ENCODE measurements around the gene KIAA1217.
"Not testable (repeated sequence)": the region's sequence is repeated elsewhere in the genome, so short reads cannot be mapped to it uniquely, and the experiment has no call there.

The KIAA1217 gene

GRCh38 chr10:24442234-24442633 is 233.3 kb downstream of the KIAA1217 start:
- DNase-seq (ENCODE audit: low read depth in 2 of 2) = no peak

GRCh38 chr10:24442641-24443174 is 233.8 kb downstream of the KIAA1217 start:
- DNase-seq (ENCODE audit: low read depth in 2 of 2) = not testable (repeated sequence)

DNA sequence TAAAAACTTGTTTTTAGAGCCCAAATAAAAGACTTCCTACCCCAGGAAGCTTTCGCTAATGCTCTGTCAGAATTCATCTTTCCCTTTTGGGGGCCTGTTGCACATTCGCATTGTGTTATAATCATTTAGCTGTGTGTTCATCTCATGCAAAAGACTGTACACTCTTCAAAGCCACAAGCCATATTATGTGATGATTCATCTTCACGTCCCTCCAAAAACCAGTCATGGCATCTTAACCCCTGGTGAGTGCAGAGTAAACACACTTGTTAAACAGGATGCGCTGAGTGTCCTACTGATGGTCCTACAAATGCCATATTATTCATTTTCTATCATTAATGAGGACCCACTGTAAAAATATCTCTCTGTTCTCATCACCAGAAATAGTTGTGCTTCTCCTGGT is 235.4 kb downstream of the KIAA1217 start:
- no peak for DNase-seq (ENCODE audit: low read depth in 2 of 2)

DNA sequence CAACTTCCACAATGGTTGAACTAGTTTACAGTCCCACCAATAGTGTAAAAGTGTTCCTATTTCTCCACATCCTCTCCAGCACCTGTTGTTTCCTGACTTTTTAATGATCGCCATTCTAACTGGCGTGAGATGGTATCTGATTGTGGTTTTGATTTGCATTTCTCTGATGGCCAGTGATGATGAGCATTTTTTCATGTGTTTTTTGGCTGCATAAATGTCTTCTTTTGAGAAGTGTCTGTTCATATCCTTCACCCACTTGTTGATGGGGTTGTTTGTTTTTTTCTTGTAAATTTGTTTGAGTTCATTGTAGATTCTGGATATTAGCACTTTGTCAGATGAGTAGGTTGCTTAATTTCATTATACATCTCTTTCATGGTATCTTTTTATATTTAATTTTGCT is 237.0 kb downstream of the KIAA1217 start:
- DNase-seq (ENCODE audit: low read depth in 2 of 2) = not testable (repeated sequence)

DNA sequence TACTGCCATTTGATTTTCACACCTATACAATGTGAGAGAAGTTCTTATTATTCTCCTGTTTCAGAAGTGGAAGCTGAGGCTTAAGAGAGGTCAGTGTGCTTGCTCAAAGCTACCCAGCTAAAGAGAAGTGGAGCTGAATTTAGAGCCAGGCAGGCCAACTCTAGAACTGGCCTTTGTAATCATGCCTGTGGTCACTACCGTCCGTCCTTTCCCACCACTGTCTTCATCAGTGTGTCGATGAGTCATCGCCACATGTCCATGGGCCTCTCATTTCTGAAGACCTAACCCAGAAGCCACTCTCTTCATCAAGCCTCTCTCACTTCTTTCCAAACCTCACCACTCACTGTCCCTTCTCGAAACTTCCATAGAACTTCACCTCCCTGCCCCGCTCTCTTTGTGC is 237.8 kb downstream of the KIAA1217 start:
- DNase-seq (ENCODE audit: low read depth in 2 of 2) = no peak

GRCh38 chr10:24448351-24448999 is 239.5 kb downstream of the KIAA1217 start:
- no peak for DNase-seq (ENCODE audit: low read depth in 2 of 2)

- no peak for DNase-seq (ENCODE audit: low read depth in 2 of 2)
These were observed 240.4 kb downstream of the KIAA1217 start for GRCh38 chr10:24449321-24449740.

- DNase-seq (ENCODE audit: low read depth in 2 of 2) = no peak
These were observed 240.9 kb downstream of the KIAA1217 start for GRCh38 chr10:24449769-24450310.

DNA sequence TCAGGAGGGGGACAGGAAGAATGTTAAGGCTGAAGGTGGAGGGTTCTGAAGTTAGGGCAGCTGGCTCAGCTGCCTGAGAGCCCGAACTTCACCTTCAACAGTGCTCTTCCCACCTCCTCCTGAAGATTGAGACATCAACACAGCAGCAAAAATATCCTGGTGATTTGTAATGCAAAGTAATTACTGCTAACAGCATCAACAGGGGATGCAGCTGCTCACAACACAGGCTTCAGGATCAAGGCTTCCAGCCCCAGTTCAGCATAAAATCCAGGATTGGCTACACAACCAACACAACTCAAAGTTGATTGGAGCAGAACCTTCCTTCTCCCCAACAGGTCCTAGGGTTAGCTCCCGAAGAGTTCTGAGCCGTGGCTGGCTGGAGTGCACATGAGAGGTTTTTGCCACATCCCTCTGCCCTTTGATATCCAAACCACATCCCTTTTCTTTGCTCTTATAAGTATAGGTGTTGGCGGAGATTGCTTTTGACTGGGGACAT is 242.4 kb downstream of the KIAA1217 start:
- DNase-seq (ENCODE audit: low read depth in 2 of 2) = no peak

GRCh38 chr10:24452030-24452429 is 243.1 kb downstream of the KIAA1217 start:
- DNase-seq (ENCODE audit: low read depth in 2 of 2) = no peak

DNA sequence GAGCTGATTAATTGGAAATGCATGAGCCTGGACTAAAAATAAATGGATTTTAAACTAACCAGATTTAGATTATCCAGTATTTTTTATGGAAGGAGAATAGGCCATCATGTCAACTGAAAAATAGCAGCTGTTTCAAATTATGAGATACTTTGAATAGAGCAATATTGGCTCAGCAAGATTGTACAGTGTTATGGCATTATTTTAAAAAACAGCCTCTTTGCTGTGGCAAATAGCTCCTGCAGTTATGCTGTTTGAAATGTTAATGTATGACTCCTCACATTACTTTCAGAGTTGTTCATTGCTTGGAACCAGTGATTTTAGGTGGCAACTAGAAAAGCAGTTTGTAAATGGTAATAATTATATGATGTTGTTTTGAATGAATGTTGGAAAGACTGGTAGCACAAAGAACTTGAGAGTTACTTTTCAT is 244.5 kb downstream of the KIAA1217 start:
- no peak for DNase-seq (ENCODE audit: low read depth in 2 of 2)

DNA sequence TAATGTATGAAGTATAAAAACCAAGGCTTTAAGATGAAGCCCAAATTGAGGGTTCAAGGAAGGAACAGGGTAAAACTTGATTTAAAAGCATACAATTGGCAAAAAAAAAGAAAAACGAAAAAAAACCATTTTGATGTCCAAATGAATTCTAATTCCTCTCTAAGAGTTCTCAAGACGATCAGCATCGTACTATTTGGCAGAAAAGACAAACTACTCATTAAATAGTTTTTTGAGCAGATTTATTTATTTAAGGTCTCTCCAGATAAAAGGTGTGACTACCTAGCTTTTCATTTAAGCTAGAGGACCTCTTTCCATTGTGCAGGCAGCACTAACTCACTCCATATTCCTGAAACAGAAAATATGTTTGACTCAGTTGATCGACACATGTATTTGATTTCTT is 245.0 kb downstream of the KIAA1217 start:
- no peak for DNase-seq (ENCODE audit: low read depth in 2 of 2)

DNA sequence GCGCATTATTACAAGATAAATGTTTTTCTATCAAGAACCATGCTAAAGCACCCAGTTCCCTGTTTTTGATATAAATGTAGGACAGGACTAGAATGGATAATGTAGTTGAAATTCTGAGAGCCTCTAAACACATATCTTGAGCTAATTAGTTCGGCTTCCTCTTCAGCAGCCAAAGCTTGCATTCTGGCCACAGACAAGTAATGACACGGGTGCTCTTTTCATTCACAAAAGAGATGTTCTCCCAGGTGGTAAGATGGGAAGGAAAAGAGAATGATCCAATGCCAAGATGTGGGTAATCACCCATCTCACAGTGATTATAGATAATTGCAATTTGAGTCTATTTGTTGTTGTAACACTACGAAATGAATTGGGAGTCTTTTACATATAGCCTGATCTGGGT is 246.5 kb downstream of the KIAA1217 start:
- no peak for DNase-seq (ENCODE audit: low read depth in 2 of 2)

GRCh38 chr10:24456322-24456721 is 247.4 kb downstream of the KIAA1217 start:
- DNase-seq (ENCODE audit: low read depth in 2 of 2) = no peak

DNA sequence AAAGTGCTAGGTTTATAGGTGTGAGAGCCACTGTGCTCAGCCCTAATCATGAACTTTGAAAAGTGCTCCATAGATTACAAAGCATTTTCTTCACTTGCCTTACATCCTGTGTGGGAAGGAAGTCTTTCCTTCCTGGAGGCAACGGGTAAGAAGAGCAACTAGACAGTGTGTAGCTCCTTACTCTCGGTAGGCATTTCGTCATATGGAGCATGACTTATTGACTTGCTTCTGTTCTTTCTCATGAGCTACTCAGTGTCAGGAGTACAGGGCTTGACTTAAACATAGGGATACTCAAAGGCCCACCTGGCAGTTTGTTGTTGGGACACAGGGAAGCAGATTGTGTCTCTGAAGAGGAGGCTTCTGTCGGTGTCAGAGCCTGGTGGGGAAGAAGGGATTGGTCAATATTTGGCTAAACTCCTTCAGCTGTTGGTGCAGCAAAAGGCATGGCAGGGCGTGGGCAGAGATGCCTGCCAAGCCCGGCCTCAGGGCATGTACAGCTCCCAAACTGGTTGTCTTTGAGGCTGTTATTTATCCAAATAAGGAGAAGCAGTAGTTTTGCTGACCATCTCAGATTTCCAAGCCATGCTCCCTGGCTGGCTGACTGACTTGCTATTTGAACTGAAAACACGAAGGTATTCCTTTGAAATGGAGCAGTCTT is 248.9 kb downstream of the KIAA1217 start:
- no peak for DNase-seq (ENCODE audit: low read depth in 2 of 2)

DNA sequence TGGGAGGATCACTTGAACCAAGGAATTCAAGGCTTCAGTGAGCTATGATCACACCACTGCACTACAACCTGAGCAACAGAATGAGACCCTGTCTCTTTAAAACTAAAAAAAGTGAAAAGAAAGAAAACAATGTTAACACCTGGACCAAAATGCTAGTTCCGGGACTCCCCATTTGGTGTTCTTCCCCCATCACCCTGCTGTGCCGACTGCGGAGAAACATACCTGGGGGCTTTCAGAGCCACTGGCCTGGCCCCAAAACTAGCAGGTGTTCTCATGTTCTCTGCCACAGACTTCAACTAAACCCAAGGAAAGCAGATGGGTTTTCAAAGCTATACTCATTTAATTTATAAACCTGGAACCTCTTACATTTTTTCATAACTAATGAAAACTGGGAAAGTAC is 250.9 kb downstream of the KIAA1217 start:
- no peak for DNase-seq (ENCODE audit: low read depth in 2 of 2)

- no peak for DNase-seq (ENCODE audit: low read depth in 2 of 2)
These were observed 253.4 kb downstream of the KIAA1217 start for GRCh38 chr10:24462291-24462813.

DNA sequence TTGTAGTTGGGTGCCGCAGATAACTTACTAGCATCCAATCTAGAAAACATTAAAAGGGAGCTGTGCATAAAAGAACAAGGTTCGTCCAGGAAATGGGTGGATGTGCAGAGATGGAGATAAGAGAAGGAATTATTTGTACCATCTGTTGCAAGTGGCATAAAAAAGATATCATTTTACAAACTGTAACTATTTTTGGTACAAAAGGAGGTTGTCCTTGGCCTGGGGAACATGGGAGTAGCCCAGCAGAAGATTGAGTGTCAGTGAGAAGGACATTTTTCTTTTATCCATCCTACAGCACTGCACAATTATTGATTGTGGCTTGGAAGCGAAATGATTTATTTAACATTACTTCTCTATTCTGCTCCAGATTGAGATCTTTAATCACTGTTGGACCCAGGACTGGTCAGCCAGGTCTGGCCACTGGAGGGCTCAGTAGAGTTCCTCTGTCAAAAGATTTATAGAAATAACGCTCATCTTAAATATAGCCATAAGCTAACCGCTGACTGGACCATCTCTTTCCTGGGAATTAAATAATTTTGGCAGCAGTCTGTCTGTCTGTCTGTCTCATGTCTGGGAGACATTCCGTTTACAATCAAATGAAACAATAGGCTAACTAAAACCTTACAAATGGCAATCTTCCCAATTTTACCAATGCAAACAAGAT is 254.1 kb downstream of the KIAA1217 start:
- no peak for DNase-seq (ENCODE audit: low read depth in 2 of 2)

GRCh38 chr10:24463611-24464426 is 254.9 kb downstream of the KIAA1217 start:
- DNase-seq (ENCODE audit: low read depth in 2 of 2) = no peak

DNA sequence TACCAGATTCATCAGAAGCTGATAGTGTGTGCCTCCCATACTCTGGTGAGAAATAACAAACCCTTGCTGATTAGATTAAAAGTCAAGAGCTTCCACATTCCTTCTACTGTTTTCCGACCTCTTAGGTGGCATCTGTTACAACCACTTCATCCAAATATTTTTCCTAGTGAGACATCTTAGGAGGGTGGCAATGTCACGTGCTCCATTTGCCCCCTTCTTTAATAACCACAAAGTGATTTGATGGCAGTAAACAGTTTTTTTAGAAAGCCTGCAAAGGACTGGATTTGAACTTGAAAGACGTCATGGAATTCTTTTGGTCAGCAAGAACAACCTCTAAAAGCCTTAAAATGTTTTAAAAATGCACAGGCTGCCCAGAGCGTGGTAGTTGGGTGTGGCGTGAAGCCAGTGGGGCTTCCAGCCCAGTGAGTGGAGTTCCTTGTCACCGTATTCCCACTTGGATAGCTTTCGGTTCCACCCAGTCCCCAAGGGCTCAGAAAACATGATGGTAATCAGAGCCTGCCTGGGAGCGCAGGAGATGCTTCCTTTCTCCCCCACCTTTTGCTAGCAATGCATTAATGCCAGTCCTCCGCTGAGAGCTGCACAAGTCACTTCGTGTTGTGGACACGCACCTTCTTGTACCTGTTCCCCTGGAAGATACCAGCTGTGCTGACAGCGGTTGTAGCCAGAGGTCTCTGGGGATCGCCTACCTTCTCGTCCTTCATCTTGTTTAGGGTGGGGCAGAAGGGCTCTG is 256.4 kb downstream of the KIAA1217 start:
- no peak for DNase-seq (ENCODE audit: low read depth in 2 of 2)
